Small intestine (tissue), 7 donors: ENCODE results near the gene MTM1. TPM values are rescaled to one million over a fixed set of nuclear protein-coding genes. Genes with fewer than 3 reads are reported as not detected.

ENCODE experiments used
- DNase-seq, 2 donors: peaks; one replicate each; pipeline versions ENCODE4 v3.0.0 to v3.0.0-alpha.2; 2013
- FAIRE-seq: peaks from 2 replicates; lab custom pipeline; 2012; peaks lifted over from hg19 to GRCh38; lab: Jason Lieb, UNC
- H3K27ac ChIP-seq, 3 donors: one replicate each; pipeline ENCODE4 v1.5.1; 2013; ENCODE audit warnings: low read length in 2 of 3, mild to moderate bottlenecking in 2 of 3, control low read depth in 1 of 3, inconsistent platforms in 1 of 3, low read depth in 1 of 3, moderate library complexity in 1 of 3
- H3K27me3 ChIP-seq, 3 donors: one replicate each; pipeline ENCODE4 v1.6.1; 2013; ENCODE audit warnings: low read length in 3 of 3, inconsistent platforms in 1 of 3; ENCODE audit not compliant: control insufficient read depth in 3 of 3, insufficient read depth in 3 of 3
- H3K36me3 ChIP-seq, 3 donors: one replicate each; pipeline ENCODE4 v1.6.1; 2013; ENCODE audit warnings: low read length in 3 of 3, inconsistent platforms in 1 of 3, low read depth in 1 of 3, mild to moderate bottlenecking in 1 of 3, moderate library complexity in 1 of 3; ENCODE audit not compliant: control insufficient read depth in 3 of 3, insufficient read depth in 2 of 3
- H3K4me1 ChIP-seq, 3 donors: one replicate each; pipeline ENCODE4 v1.6.1; 2013; ENCODE audit warnings: low read length in 2 of 3, inconsistent platforms in 1 of 3, low read depth in 1 of 3, mild to moderate bottlenecking in 1 of 3, moderate library complexity in 1 of 3; ENCODE audit not compliant: control insufficient read depth in 3 of 3, insufficient read depth in 2 of 3
- H3K4me3 ChIP-seq, 3 donors: one replicate each; pipeline ENCODE4 v1.5.1; 2013; ENCODE audit warnings: low read length in 3 of 3, control low read depth in 1 of 3, inconsistent platforms in 1 of 3, low read depth in 1 of 3, mild to moderate bottlenecking in 1 of 3, moderate library complexity in 1 of 3
- H3K9me3 ChIP-seq, 2 donors: one replicate each; pipeline ENCODE4 v1.6.1; 2013; ENCODE audit warnings: low read depth in 1 of 2, low read length in 1 of 2; ENCODE audit not compliant: control insufficient read depth in 2 of 2, insufficient read depth in 1 of 2
- WGBS, 3 donors: extraction: QIAGEN DNeasy Blood & Tissue Kit; methylation state at CpG; one replicate each; pipeline ENCODE4 v1.1.7; 2013; 5-methylcytosine and 5-hydroxymethylcytosine counted together
- polyA plus RNA-seq, 4 donors: library from polyadenylated mRNA; stranded (reverse) in 3 of 4; unstranded in 1 of 4; fragments of 200-250 nt in 3 of 4; fragments of 120-200 nt in 1 of 4; gene quantifications; one replicate each; pipeline versions ENCODE4 v1.2.1 to v1.2.3, GENCODE V29; 2013
- donor health status: healthy with polysubstance abuse.
- donor health status: control.
- donor health status: control.
- donor health status: Bipolar disorder and iron deficiency.
- donor health status: healthy.

Gene MTM1
- polyA plus RNA-seq, 4 donors = 7.1 to 16.9 (median 11.9) TPM

GRCh38 chrX:150599226-150599625 is 30.8 kb downstream of the MTM1 start:
- Histone ChIP-seq H3K27me3 (no peaks in the 10 kb centered on the region), H3K4me3 (no peak overlapping the region), H3K27ac (no peak overlapping the region), H3K36me3 (peaks cover 0 to 9% (median 2%) of the 10 kb centered on the region in 3 donors), H3K4me1 (no peaks in the 10 kb centered on the region), H3K9me3 (no peaks in the 10 kb centered on the region)
- WGBS, 3 donors = 69 to 93% (median 73%) methylated on average over 1 of the region's 1 CpG
- FAIRE-seq (no peak), DNase-seq (no peak)

- no peaks in the 10 kb centered on the region for H3K27me3 ChIP-seq
- peaks cover 0 to 9% (median 1%) of the 10 kb centered on the region in 3 donors for H3K36me3 ChIP-seq
- H3K4me1 ChIP-seq = no peaks in the 10 kb centered on the region
- DNase-seq = no peak
- H3K9me3 ChIP-seq = no peaks in the 10 kb centered on the region
- H3K27ac ChIP-seq = no peak overlapping the region
- no peak overlapping the region for H3K4me3 ChIP-seq
- FAIRE-seq = no peak
These were observed 33.9 kb downstream of the MTM1 start for GRCh38 chrX:150602296-150602695.

- Histone ChIP-seq H3K4me3 (no peak overlapping the region), H3K27me3 (no peaks in the 10 kb centered on the region), H3K27ac (no peak overlapping the region), H3K4me1 (no peaks in the 10 kb centered on the region), H3K9me3 (no peaks in the 10 kb centered on the region), H3K36me3 (peaks cover 0 to 8% (median 1%) of the 10 kb centered on the region in 3 donors)
- no peak for FAIRE-seq
- 72 to 94% (median 94%) methylated on average over 3 of the region's 3 CpGs for WGBS, 3 donors
- DNase-seq = no peak
These were observed 34.3 kb downstream of the MTM1 start for GRCh38 chrX:150602743-150603142.

- H3K4me1 ChIP-seq = no peaks in the 10 kb centered on the region
- no peak overlapping the region for H3K27ac ChIP-seq
- H3K27me3 ChIP-seq = no peaks in the 10 kb centered on the region
- peaks cover 0 to 6% (median 1%) of the 10 kb centered on the region in 3 donors for H3K36me3 ChIP-seq
- FAIRE-seq (no peak), DNase-seq (no peak)
- WGBS, 3 donors = 58 to 71% (median 63%) methylated on average over 2 of the region's 2 CpGs
- no peak overlapping the region for H3K4me3 ChIP-seq
- H3K9me3 ChIP-seq = no peaks in the 10 kb centered on the region
These were observed 37.2 kb downstream of the MTM1 start for GRCh38 chrX:150605603-150606002.

- 84 to 95% (median 88%) methylated on average over 5 of the region's 5 CpGs for WGBS, 3 donors
- H3K4me1 ChIP-seq = no peaks in the 10 kb centered on the region
- no peaks in the 10 kb centered on the region for H3K27me3 ChIP-seq
- H3K4me3 ChIP-seq = no peak overlapping the region
- no peaks in the 10 kb centered on the region for H3K9me3 ChIP-seq
- H3K27ac ChIP-seq = no peak overlapping the region
- FAIRE-seq (no peak), DNase-seq (no peak)
- peaks cover 0 to 8% (median 1%) of the 10 kb centered on the region in 3 donors for H3K36me3 ChIP-seq
These were observed 38.8 kb downstream of the MTM1 start for GRCh38 chrX:150607201-150607600.

GRCh38 chrX:150610043-150610442 is 41.6 kb downstream of the MTM1 start:
- FAIRE-seq = no peak

GRCh38 chrX:150610446-150610845 is 42.0 kb downstream of the MTM1 start:
- H3K4me1 ChIP-seq = no peaks in the 10 kb centered on the region
- no peak overlapping the region for H3K27ac ChIP-seq
- no peak overlapping the region for H3K4me3 ChIP-seq
- no peaks in the 10 kb centered on the region for H3K9me3 ChIP-seq
- peaks cover 0 to 14% (median 0%) of the 10 kb centered on the region in 3 donors for H3K36me3 ChIP-seq
- H3K27me3 ChIP-seq = no peaks in the 10 kb centered on the region
- DNase-seq (no peak), FAIRE-seq (no peak)
- WGBS, 3 donors = 70 to 79% (median 71%) methylated on average over 2 of the region's 2 CpGs

More at GRCh38 chrX:150610043-150610442, 41.6 kb downstream of the MTM1 start:
- H3K27ac ChIP-seq = no peak overlapping the region
- peak in 1 of 2 donors; percentile 63 for DNase-seq
- H3K27me3 ChIP-seq = no peaks in the 10 kb centered on the region
- H3K9me3 ChIP-seq = no peaks in the 10 kb centered on the region
- H3K4me3 ChIP-seq = no peak overlapping the region
- peaks cover 0 to 10% (median 0%) of the 10 kb centered on the region in 3 donors for H3K36me3 ChIP-seq
- no peaks in the 10 kb centered on the region for H3K4me1 ChIP-seq

GRCh38 chrX:150615356-150615755 is 46.9 kb downstream of the MTM1 start:
- no peaks in the 10 kb centered on the region for H3K4me1 ChIP-seq
- no peaks in the 10 kb centered on the region for H3K27me3 ChIP-seq
- peaks cover 0 to 11% (median 0%) of the 10 kb centered on the region in 3 donors for H3K36me3 ChIP-seq
- no peak for FAIRE-seq
- no peaks in the 10 kb centered on the region for H3K9me3 ChIP-seq
- H3K4me3 ChIP-seq = no peak overlapping the region
- H3K27ac ChIP-seq = no peak overlapping the region
- 71 to 89% (median 79%) methylated on average over 4 of the region's 4 CpGs for WGBS, 3 donors
- DNase-seq = no peak

- no peak overlapping the region for H3K27ac ChIP-seq
- DNase-seq = no peak
- no peak for FAIRE-seq
- H3K4me3 ChIP-seq = no peak overlapping the region
- peaks cover 0 to 11% (median 0%) of the 10 kb centered on the region in 3 donors for H3K36me3 ChIP-seq
- H3K27me3 ChIP-seq = no peaks in the 10 kb centered on the region
- no peaks in the 10 kb centered on the region for H3K4me1 ChIP-seq
- WGBS, 3 donors = 75 to 90% (median 89%) methylated on average over 7 of the region's 7 CpGs
- no peaks in the 10 kb centered on the region for H3K9me3 ChIP-seq
These were observed 47.9 kb downstream of the MTM1 start for GRCh38 chrX:150616179-150616862.
